ENCODE measurements around the gene AHNAK2. TPM values are rescaled to one million over a fixed set of nuclear protein-coding genes. Genes with fewer than 3 reads are reported as not detected.
A peak's percentile ranks its signal among the peaks of the same experiment; 100 is the strongest.

The AHNAK2 gene
- total and polyA plus RNA-seq, 2 experiments from 2014 or later: 38.3 to 58.0 TPM

GRCh38 chr14:104986487-104987164 is 8.5 kb upstream of the AHNAK2 start:
- Histone ChIP-seq H3K9me3 (ENCODE audit: low read depth) (no peaks in the 10 kb centered on the region), H3K79me2 (ENCODE audit: insufficient read depth) (no peaks in the 10 kb centered on the region), H3K4me2 (ENCODE audit: unreplicated experiment) (peak overlapping the region; percentile 70), H3K9me2 (ENCODE audit: insufficient read depth) (no peaks in the 10 kb centered on the region), H3K36me3 (ENCODE audit: low read depth) (no peaks in the 10 kb centered on the region), H3K27me3 (replicated peaks; ENCODE audit: insufficient read depth) (no peaks in the 10 kb centered on the region), H2AFZ (no peak overlapping the region; the same call in 1 of the 2 replicates), H3K4me1 (ENCODE audit: insufficient read depth) (peaks cover 5% of the 10 kb centered on the region), H3F3A (ENCODE audit: insufficient read depth) (no peaks in the 10 kb centered on the region), H3K27ac (peak overlapping the region; percentile 78; the same call in 1 of the 2 replicates), H3K9ac (peak overlapping the region; percentile 92), H4K20me1 (ENCODE audit: insufficient read depth) (no peaks in the 10 kb centered on the region), H3K4me3 (peak overlapping the region; percentile 81)
- no peak for DNase-seq
- TF ChIP-seq EZH2 (IDR thresholded peaks at IDR 0.05; ENCODE audit: insufficient read depth, poor library complexity, severe bottlenecking) (no peak), EZH2phosphoT487 (IDR thresholded peaks at IDR 0.05; ENCODE audit: insufficient read depth, low read depth) (no peak)
- in situ Hi-C loops (cut with MboI): no loop called here
- WGBS, 2 experiments (ENCODE audit: low coverage in 1 of 2, low lambda C conversion rate in 2 of 2, missing lambda C conversion rate in 2 of 2): 66 to 67% methylated on average over 16 to 18 of the region's 19 CpGs

DNA sequence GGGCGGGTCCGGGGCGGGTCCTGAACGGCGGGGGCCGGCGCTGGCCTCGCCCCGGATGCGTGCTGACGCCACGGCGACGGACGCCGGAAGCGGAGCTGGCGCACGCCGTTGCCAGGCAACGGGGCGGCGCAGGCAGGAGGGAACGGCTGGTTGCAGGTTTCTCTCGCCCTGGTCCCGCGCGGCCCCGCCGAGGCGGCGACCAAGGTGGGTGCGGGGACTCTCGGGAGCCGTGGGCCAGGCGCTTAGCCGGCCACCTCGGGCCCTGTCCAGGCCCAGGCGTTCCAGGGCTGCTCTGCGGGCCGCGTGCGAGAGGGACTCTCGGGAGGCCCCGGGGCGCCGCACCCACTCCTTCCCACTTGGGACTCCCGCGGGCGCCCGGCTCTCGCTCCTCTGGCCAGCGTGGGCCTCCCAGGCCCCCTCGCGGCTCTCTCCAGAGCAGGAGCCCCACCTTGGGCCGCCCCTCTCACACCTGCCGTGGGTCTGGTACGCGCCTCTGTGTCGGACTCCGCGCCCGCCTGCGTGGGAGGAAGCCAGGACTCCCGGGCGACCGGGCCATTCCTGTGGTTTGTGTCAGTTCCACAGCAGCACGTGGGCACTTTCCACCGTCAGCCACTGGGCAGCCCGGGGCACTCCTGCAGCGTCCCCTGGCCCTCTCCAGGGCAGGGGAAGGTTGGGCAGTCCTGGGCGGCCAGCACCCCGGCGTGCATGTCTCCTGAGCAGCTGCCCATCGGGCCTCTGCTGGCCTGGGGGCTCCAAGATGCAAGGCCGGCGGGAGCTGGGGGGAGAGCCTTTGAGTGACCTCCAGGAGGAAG is 7.7 kb upstream of the AHNAK2 start, which contains the start of gene CLBA1:
CLBA1 (plus strand) TSS at position 114 of the 812 bp plus-strand sequence; CDS start at position 758, 644 bp downstream.
- in situ Hi-C loops (cut with MboI): no loop called here
- Histone ChIP-seq H3K27me3 (replicated peaks; ENCODE audit: insufficient read depth) (no peaks in the 10 kb centered on the region), H3F3A (ENCODE audit: insufficient read depth) (no peaks in the 10 kb centered on the region), H3K9me3 (ENCODE audit: low read depth) (no peaks in the 10 kb centered on the region), H3K9ac (peak within 1 kb of the TSS; percentile 92), H3K4me2 (ENCODE audit: unreplicated experiment) (peak within 1 kb of the TSS; percentile 70), H3K4me1 (ENCODE audit: insufficient read depth) (peaks cover 5% of the 10 kb centered on the region), H4K20me1 (ENCODE audit: insufficient read depth) (no peaks in the 10 kb centered on the region), H3K9me2 (ENCODE audit: insufficient read depth) (no peaks in the 10 kb centered on the region), H3K4me3 (peak within 1 kb of the TSS; percentile 81), H2AFZ (peak within 1 kb of the TSS; percentile 78), H3K36me3 (ENCODE audit: low read depth) (no peaks in the 10 kb centered on the region), H3K79me2 (ENCODE audit: insufficient read depth) (no peaks in the 10 kb centered on the region), H3K27ac (peak within 1 kb of the TSS; percentile 78)
- TF ChIP-seq EZH2 (IDR thresholded peaks at IDR 0.05; ENCODE audit: insufficient read depth, poor library complexity, severe bottlenecking) (no peak), EZH2phosphoT487 (IDR thresholded peaks at IDR 0.05; ENCODE audit: insufficient read depth, low read depth) (no peak)
- peak; percentile 97 for DNase-seq
- 1% methylated on average over 50 to 66 of the region's 77 CpGs for WGBS, 2 experiments (ENCODE audit: low coverage in 1 of 2, low lambda C conversion rate in 2 of 2, missing lambda C conversion rate in 2 of 2)

DNA sequence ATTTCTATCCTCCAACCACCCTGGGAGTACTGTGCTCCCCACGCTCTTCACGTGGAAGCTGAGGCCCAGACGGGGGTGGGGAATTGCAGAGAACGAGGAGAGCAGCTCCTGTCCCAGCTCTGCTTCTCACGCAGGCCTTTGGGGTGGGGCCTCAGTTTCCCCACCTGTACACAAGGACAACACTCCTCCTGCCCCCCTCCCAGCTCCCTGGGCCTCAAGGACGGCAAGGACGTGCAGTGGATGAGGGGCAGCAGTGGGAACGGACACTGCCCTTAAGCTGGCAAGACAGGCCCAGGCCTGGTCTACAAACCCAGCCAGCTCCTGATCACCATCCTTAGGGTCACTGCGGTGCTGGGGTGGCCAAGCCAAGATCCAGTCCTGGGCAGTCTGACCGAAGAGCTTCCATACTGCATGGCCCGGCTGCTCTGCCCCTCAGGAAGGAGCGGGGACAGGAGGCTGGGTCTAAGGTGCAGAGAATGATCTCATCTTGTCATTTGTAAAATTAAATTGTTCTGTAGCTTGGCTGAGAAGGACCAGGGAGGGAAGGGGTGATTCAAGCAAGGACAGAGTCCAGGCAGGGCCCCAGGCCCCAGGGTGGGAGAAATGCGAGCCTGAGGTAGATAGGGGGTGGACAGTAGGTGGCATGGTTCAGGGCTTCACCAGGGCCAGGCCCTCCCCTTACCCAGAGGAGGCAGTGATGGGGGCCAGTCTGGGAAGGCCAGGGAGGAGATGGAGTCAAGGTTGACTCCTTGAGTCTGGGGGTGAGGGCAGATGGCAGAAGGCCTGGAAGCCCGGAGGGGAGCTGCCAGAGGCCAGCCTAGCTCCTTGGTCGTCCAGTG is 6.1 kb upstream of the AHNAK2 start:
- no peak overlapping the region for H2AFZ ChIP-seq
- H3K27ac ChIP-seq: no peak overlapping the region
- no peaks in the 10 kb centered on the region for H4K20me1 ChIP-seq (ENCODE audit: insufficient read depth)
- in situ Hi-C loops (cut with MboI): no loop called here
- H3K27me3 ChIP-seq (replicated peaks; ENCODE audit: insufficient read depth): no peaks in the 10 kb centered on the region
- H3K9me3 ChIP-seq (ENCODE audit: low read depth): no peaks in the 10 kb centered on the region
- H3K9ac ChIP-seq: no peak overlapping the region
- WGBS, 2 experiments (ENCODE audit: low coverage in 1 of 2, low lambda C conversion rate in 2 of 2, missing lambda C conversion rate in 2 of 2): 87 to 88% methylated on average over 14 to 15 of the region's 15 CpGs
- no peaks in the 10 kb centered on the region for H3K79me2 ChIP-seq (ENCODE audit: insufficient read depth)
- H3K4me1 ChIP-seq (ENCODE audit: insufficient read depth): peaks cover 5% of the 10 kb centered on the region
- no peak for DNase-seq
- TF ChIP-seq EZH2phosphoT487 (IDR thresholded peaks at IDR 0.05; ENCODE audit: insufficient read depth, low read depth): no peak
- no peak overlapping the region for H3K4me3 ChIP-seq
- H3F3A ChIP-seq (ENCODE audit: insufficient read depth): no peaks in the 10 kb centered on the region
- H3K9me2 ChIP-seq (ENCODE audit: insufficient read depth): no peaks in the 10 kb centered on the region
- H3K36me3 ChIP-seq (ENCODE audit: low read depth): no peaks in the 10 kb centered on the region
- no peak overlapping the region for H3K4me2 ChIP-seq (ENCODE audit: unreplicated experiment)

DNA sequence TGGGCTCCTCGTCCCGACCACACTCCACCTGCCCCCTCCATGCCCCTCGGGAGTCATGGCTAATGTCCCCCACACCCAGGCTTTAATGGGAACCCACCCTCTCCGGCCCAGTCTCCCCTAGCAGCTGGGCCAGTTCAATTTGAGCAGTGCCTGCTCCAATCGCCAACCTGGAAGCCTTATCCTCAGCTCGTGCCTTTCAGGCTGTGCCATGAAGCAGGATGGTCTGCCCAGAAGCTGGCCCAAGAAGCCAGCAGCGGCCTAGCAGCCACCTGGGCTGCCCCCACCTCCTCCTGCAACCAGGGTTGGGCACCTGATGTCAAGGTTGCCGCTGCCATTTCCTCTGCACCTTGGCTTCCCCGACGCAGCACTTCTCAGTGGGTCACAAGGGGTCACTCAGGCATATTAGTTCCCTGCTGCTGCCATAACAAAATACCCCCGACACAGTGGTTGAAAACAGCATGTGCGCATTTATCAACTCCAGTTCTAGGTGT is 5.1 kb upstream of the AHNAK2 start:
- in situ Hi-C loops (cut with MboI): no loop called here
- H3K36me3 ChIP-seq (ENCODE audit: low read depth): no peaks in the 10 kb centered on the region

More for the DNA sequence above, 5.1 kb upstream of the AHNAK2 start:
- no peaks in the 10 kb centered on the region for H3K9me3 ChIP-seq (ENCODE audit: low read depth)
- no peak overlapping the region for H3K27ac ChIP-seq
- no peaks in the 10 kb centered on the region for H3K9me2 ChIP-seq (ENCODE audit: insufficient read depth)
- TF ChIP-seq EZH2phosphoT487 (IDR thresholded peaks at IDR 0.05; ENCODE audit: insufficient read depth, low read depth) (no peak), EZH2 (IDR thresholded peaks at IDR 0.05; ENCODE audit: insufficient read depth, poor library complexity, severe bottlenecking) (no peak)
- no peak overlapping the region for H2AFZ ChIP-seq
- no peak for DNase-seq
- no peaks in the 10 kb centered on the region for H3K79me2 ChIP-seq (ENCODE audit: insufficient read depth)
- H3K4me1 ChIP-seq (ENCODE audit: insufficient read depth): peaks cover 5% of the 10 kb centered on the region
- 65 to 79% methylated on average over 11 to 12 of the region's 12 CpGs for WGBS, 2 experiments (ENCODE audit: low coverage in 1 of 2, low lambda C conversion rate in 2 of 2, missing lambda C conversion rate in 2 of 2)
- H4K20me1 ChIP-seq (ENCODE audit: insufficient read depth): no peaks in the 10 kb centered on the region
- H3K4me3 ChIP-seq: no peak overlapping the region
- no peak overlapping the region for H3K9ac ChIP-seq
- no peak overlapping the region for H3K4me2 ChIP-seq (ENCODE audit: unreplicated experiment)
- no peaks in the 10 kb centered on the region for H3K27me3 ChIP-seq (replicated peaks; ENCODE audit: insufficient read depth)
- H3F3A ChIP-seq (ENCODE audit: insufficient read depth): no peaks in the 10 kb centered on the region
